NCI-H510A treated with DMSO at 0.1 percent for 48 hours (cell line): ENCODE measurements around the gene RNF166.

Source experiments
- DNase-seq: peaks from one replicate; lab custom pipeline; 2025; lab: John Stamatoyannopoulos, UW

RNF166 gene

DNA sequence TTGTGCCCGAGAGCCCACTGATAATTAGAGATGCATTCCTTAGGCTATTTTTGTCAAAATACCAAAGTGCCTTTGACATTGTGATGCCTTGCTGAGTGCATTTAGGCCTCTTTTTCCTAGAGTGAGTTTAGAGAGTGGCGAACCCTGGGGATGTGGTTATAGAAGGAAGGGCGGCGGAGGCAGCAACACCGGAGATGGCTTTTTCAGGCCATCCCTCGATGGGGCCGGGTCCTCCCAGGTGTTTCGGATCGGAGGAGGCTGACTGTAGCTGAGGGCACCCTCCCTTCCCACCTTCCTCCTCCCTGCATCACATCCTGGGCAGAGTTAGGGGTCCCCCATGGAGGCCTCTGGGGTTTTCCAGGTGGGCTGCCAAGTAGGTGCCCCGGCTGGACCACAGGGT, 13.3 kb downstream of the RNF166 start:
- no peak for DNase-seq

DNA sequence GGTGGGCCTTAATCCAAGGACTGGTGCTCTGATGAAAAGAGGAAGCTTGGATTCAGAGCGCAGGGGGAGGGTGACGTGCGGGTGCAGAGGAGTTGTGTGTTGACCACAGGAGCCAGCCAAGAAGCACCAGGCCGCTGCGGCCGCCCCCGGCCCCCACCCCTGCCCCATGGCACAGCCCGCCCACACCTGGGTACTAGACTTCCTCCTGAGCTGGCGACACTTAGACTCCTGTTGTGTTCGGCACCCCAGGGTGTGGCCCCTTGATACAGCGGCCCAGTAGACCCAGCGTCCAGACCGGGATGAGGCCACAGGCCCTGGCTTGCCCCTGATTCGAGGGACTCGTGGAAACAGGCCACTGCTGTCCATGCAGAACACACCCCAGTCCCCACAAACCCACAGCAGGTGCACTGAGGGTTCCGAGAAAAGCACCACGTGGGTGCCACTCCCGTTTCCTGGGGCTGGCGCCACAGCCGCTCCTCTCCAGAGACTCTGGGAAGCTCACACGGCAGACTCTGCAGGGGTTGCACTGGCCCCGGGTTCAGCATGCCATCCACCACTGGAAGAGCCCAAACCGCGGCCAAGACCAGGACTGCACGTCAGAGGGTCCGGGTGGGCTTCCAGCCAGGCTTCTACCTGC, 14.2 kb downstream of the RNF166 start:
- DNase-seq: no peak

DNA sequence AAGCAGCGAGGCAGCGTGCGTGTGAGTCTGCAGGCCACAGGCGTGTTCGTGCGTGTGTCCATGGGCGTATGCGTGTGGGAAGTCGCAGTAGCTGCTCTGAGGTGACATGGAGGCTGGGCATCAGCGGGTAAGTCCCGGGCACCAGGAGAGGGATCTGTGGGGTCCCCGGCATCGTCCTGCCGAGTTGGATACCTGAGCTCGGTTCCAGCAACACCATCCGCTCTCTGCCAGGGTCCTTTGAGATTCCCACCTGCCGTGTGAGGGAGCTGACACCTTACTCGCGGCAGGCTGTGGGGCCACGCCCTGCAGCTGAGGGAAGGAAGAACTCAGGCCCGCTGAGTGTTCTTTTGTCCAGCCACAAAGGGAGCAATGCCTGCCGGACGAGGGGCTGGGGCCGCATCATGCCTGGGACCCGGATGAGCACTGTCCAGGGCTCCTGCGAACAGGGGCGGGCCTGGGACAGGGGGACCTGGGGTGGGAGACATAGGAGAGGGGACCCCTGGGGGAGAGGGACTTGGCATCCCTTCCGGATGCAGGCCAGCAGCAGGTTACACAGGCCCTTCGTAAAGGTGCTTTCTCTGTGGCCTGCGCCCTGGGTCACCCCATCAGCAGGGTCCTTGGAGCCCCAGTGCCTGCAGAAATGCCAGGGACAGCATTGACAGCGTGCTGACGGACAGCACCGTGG, 14.9 kb downstream of the RNF166 start:
- DNase-seq: no peak

DNA sequence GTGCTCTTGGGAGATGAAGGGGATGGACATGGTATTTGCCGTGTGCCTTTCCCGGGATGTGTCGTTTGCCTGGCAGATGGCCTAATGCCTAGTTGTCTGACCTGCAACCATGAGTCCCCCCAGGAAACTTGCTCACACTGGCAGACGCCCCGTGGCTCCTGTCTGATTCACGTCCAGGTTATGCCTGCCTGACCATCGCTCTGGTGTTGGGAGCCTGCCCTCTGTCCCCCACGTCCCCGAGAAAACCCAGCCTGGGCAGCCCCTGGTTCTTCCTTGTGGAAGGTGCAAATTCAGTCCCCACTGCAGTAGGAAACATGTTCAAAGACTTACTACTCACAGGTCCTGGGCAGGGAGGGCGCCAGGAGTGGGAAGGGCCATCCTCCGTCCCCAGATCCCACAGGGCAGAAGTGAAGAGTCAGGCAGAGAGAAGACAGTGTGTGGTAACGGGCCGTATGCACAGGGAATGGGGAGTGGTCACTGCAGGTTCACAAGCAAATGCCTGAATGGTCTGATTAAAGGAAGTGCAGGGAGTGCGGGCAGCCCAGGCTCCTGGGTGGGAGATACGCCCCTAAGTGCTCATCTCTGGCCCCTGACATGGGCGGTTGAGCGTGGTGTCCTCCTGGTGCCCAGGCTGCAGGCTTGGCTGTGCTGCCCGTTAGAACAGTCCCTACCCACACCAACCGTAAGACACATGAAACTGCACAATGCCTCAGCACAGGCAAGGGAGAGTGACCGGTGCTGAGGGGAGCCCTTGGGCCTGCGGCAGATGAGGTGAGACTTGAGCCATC, 15.7 kb downstream of the RNF166 start:
- no peak for DNase-seq

DNA sequence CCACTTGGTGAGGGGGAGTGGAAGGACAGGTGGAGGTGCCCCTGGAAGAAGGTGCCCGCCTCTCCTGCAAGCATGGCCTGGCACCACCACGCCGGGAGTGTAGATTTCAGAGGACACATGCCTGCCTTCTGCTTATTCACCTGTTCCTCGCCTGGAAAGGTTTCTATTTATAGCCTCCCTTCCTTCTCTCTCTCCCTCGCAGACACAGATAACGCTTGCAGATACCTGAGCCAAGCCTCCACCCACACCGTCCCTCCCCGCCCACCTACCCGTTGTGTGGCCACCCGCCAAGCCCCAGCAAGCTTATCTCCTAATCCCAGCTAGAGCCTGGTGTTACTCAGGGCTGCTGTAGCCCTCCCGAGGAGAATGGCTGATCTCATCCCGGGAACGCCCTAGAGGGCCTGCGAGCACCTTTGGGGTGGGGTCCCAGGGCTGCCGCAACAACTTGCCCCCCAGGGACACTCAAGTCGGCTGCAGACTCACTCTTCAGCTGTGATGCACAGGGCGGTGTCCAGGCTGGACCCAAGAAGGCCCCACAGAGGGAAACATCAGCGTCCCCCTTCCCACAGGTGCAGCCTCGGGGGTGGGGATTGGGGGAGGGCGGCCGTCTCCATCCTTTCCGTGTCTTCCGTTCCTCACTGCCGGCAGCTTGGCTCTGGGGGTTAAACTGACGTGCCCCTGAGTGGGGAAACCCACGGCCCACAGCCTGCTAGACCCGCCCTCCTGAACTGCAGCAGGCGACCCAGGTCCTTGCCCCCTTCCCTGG, 18.0 kb downstream of the RNF166 start:
- DNase-seq: peak; percentile 80

DNA sequence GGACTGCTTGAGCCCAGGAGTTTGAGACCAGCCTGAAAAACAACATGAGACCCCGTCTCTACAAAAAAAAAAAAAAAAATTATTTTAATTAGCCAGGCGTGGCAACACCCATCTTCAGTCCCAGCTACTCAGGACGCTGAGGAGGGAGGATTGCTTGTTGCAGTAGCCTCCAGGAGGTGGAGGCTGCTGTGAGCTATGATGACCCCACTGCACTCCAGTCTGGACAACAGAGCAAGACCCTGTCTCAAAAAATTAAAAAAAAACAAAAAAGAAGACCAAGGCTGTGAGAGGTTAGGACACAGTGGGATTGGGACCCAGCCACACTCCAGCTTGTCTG, 18.6 kb downstream of the RNF166 start:
- peak; percentile 47 for DNase-seq

DNA sequence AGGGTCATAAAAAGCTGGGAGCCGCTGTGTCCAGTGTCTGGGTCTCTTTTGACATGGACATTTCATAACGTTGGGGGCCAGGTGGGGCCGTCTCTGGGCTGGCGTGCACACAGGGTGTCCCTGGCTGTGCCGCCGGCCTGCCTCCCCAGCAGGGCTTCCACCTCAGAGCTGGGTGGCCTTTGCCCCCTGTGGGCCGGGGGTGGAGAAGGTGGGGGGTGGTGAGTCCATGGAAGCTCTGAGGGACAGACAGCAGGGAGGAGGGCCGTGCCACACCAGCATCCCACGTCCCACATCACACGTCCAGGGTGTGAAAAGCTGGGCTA, 19.0 kb downstream of the RNF166 start:
- DNase-seq: no peak

DNA sequence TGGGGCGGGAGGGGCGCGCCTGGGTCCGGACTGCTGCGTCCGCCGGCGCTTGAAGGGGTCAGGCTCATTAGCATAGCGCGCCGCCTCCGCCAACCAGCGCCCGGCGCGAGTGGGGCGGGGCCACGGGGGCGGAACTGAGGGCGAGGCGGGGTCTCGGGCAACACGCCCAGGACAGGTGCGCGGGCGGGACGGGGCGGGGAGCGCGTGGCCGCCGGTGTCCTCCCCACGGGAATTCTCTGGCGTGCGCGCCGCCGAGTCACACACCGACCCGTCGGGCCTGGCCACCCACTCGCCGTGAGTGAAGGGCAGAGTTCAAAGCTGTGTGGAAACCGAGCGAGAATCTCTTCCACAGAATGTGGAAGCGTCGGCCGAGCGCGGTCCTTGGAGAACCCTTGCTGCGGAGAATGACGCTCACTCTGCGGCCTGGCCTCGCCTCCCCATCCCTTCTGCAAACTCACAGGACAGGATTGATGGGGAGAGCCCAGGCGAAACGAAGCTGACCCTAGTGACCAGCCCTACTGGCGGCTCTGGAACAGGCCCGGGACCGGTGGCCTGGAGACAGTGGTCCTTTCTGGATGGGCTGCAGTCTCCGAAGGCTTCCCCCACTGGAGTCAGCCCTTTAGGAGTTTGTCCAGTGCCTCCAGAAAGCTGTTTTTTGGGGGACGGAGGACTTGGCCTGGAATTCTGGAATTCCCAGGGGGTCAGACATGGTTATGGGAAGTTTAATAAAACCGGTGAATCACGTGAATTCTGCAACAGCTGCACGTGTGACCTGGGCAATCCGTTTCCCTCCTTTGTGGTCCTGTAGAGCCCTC, 19.6 kb downstream of the RNF166 start, which contains the start of gene SNAI3:
TSS of gene SNAI3 (minus strand) at position 69 of the 815 bp plus-strand sequence. CDS start 101 bp downstream, outside the sequence.
- peak; percentile 68 for DNase-seq

DNA sequence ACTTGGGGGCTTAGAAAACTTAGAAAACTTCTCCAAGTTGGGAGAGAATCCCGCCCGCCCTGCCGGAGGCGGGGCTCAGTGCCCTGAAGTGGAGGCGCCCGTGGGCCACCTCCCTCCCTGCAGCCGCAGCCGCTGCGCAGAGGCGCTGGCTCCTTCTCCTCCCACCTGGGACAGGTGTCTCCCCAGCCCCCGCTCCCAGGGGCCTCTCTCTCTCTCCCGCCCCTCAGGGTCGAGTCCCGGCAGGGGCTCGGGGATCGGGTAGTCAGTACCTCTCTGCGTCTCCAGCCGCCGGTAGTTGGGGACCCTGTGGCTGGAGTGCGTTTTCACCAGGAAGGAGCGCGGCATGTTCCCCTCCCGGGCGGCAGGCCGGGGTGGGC, 20.2 kb downstream of the RNF166 start:
- peak; percentile 67 for DNase-seq

DNA sequence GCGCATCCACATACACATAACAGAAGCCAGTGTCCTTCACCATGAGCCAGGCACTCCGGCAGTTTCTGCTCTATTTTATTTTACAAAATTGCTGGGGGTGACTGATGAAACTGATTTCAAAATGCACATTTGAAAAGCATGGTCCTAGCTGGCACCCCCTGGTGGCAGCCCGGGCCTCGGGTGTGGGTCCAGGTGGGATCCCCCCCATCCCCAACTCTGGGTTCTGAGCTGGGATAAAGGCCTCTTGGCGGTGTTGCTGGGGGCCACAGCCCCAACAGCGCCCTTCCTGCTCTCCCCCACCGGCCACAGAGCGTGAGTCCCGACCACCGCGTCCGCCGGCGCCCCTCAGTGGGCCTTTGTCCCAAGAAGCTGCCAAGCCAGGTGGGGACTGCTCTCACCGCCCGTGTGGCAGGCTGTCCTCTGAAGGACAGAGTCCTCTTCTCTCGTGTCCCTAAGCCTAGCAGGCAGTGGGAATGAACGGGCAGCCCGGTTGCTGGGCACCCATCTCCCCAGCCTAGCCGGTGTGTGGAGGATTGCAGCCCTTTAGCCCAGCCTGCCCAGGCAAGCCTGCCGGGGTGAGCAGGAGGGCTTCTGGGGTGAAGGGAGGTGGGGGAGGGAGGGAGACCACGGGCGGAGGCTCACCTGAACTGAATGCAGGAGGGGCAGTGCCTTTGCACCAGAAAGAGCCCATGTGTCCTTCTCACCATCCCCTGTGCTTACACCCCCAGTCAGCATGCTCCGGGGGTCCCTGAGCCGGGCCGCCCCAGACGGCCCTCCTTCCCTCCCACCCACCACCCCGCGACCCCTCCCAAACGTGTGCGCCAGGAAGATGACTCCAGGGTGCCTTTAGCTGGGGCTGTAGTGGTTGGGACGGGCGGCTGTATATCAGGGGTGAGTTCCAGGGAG, 20.8 kb downstream of the RNF166 start:
- DNase-seq: no peak

DNA sequence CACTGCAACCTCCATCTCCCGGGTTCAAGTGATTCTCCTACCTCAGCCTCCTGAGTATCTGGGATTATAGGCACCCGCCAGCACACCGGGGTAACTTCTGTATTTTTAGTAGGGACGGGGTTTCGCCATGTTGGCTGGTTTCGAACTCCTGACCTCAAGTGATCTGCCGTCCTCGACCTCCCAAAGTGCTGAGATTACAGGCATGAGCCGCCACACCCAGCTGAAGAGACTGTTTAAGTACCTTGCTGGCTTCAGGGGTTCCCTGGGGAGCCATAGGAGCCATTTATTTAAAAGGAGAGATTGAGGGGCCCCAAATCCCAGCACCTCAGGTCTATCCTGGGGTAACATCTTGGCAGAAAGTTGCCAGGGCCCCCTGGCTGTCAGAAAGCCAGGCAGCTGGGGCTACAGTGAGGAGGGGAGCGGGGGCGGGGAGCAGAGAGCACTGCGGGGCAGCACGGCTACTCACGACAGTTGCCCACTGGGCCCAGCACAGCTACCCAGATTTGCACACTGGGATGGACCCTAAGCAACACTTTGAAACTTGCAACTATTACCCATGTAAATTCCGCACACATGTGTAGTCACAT, 21.5 kb downstream of the RNF166 start:
- DNase-seq: no peak

DNA sequence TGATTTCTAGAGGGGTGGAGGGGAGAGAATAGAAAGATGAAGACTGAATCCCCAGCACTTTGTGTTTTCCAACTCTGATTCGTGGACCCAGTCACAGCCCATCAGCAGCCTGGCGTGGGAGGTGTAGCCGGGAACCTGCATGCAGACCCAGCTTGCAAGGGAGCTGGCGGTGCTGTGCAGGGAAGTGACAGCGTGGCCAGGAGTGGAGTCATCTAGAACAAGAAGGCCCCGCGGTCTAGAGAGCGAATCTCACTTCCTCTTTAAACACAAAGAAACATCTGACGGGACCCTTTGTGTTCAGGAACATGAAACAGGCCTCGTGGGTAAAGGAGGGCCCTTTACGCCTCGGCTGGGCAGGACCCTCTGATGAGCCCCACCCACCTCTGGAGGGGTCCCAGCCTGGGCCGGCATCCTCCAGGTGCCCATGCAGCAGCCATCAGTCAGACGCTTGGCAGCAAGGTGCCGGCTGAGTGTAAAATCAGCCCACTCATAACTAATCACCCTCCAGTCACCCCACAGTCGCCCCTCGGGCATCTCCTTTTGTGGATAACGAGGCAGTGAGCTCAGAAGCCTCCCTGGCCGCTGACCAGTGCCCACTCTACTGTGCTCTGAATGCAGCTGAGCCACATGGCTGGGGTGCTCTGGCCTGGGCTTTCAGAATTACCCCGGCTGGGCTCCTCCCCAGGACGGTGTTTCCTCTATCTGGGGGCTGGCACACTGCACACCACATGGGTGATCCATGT, 24.3 kb downstream of the RNF166 start:
- DNase-seq: no peak

DNA sequence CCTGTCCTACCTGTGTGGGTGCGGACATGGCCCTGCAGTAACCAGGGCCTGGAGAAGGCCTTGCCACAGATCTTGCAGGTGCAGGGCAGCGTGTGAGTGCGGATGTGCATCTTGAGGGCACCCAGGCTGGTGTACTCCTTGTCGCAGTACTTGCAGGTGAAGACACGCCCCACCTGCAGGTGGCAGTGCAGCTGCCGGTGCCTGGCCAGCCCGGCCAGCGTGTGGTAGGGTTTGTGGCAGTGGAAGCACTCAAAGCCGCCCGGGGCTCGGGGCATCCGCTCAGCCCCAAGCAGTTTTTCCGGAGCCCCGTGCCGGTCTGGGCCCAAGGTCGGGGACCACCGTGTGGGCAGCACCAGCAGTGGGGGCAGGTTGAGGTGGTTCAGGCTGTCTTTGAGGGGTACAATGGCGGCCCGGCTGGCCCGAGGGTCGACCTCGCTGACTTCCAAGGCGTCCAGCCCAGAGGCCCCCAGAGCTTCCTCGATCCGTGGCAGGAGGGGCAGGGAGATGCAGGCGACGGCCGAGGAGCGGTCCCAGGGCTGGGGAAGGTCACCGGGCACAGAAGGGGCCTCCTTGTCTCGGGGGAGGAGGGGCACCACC, 25.0 kb downstream of the RNF166 start:
- no peak for DNase-seq

DNA sequence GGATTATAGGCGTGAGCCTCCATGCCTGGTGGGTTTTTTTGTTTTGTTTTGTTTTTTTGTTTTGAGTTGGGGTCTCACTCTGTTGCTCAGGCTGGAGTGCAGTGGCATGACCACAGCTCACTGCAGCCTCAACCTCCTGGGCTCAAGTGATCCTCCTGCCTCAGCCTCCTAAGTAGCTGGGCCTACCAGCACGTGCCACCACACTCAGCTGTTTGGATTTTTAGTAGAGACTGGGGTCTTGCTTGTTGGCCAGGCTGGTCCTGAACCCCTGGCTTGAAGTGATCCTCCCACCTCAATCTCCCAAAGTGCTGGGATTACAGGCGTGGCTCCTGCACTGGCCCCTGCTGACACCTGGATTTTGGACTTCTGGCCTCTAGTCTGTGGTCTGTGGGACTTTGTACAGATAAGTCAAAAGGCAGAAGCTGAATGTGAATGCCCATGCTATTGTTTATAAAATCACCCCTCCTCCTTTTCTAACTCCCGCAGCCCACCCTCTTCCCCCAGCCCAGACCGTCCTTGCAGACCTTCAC, 25.6 kb downstream of the RNF166 start:
- no peak for DNase-seq

DNA sequence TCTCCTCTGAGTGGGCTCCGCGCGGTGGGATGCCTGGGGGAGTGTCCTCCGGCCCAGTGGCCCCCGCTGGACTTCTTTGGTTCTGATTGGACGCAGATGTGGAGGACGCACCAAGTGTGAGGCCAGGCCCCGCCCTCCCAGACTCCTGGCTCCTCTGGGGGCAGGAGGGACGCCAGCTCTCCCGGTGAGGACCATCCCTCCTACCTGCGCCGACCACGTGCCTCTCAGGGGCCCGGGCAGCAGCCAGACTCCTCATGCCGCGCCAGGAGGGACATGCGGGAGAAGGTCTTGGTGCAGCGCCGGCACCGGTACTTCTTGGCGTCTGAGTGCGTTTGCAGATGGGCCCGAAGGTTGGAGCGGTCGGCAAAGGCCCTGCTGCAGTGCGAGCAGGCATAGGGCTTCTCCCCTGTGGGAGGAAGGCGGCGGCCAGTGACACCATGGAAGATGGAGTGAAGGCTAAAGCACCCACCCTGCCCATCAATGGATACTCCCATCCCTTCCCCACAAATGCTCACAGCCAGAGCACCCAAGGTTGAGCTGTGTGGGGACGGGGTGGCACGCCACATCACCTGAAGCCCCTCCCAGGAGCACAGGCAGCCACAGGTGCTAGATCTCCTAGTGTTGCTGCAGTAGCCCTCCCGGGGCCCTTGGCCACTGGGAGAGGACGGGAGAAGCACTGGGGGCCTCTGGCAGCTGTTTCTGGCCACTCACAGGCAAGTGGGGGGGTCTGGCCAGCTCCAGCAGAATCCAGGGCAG, 27.8 kb downstream of the RNF166 start:
- no peak for DNase-seq

DNA sequence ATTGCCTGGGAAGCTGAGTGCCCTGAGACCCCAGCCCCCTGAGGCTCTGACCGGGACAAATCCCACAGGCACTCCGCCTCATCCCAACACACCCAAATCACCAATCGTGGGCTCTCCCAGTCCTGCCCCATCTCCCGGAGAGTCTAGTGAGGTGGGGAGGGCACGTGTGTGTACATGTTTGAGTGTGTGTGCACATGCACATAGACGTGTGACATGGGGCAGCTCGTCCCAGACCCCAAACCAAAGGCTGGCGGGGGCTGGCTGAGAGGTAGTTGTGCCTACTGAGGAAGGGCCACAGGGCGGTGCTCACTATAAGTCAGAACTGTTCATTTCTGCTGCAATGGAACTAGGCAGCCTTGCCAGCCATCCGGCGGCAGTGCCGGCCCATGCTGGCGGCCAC, 28.5 kb downstream of the RNF166 start:
- DNase-seq: no peak

DNA sequence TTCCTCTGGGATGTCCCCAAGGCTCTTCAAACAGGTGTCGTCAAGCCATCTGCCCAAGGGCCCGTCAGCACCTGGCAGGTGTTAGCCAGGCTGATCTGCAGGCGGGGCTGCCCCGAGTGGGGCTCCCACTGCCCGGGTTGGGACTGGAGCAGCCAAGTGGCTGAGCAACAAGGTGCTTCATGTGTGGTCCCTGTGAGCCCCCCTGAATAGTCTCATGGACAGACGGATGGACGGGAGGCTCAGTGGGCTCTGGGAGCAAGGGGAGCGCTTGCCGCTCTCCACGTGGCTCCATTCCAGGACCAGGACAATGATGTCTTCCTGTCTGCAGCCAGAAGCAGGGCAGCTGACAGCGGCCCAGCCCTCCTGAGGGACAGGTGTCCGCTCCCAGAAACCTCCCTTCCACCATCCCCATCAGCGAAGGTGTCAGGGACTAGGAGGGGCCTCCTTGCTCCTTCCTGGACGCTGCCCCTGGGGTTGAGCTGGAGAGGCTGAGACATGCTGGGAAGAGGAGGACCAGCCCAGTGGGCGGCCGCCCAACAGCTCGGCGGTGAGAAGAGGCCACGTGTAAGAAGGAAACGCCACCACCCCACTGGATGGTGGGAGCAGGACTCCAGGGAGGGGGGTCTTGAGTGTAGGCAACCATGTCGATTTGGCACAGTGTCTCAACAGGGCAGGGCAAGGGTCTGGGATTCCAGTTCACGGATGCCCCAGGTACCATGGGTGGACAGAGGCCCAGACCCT, 29.5 kb downstream of the RNF166 start:
- no peak for DNase-seq
